Kidney (tissue), 14 donors: ENCODE measurements around the gene SLC25A12. TPM values are rescaled to one million over a fixed set of nuclear protein-coding genes. Genes with fewer than 3 reads are reported as not detected.

Source experiments
- DNase-seq, 5 donors: peaks; one replicate each; pipeline ENCODE4 v3.0.0-alpha.2; 2013 to 2020
- FAIRE-seq: peaks from 2 replicates; lab custom pipeline; 2012; peaks lifted over from hg19 to GRCh38; lab: Jason Lieb, UNC
- H3K27ac ChIP-seq, 2 donors: one replicate each; pipeline ENCODE4 v1.7.0; 2013; ENCODE audit warnings: low read depth in 2 of 2, low read length in 2 of 2, inconsistent platforms in 1 of 2
- H3K27me3 ChIP-seq: one replicate; pipeline ENCODE4 v1.7.1; 2013; ENCODE audit warnings: low read length, inconsistent platforms; ENCODE audit not compliant: control insufficient read depth, insufficient read depth
- H3K36me3 ChIP-seq, 3 donors: one replicate each; pipeline versions ENCODE4 v1.7.0 to v1.7.1; 2013; ENCODE audit warnings: low read length in 3 of 3, control low read depth in 1 of 3, inconsistent platforms in 1 of 3; ENCODE audit not compliant: insufficient read depth in 3 of 3, control insufficient read depth in 2 of 3
- H3K4me1 ChIP-seq, 3 donors: one replicate each; pipeline versions ENCODE4 v1.7.0 to v1.7.1; 2013; ENCODE audit warnings: low read length in 3 of 3, inconsistent platforms in 1 of 3, low read depth in 1 of 3; ENCODE audit not compliant: control insufficient read depth in 2 of 3, insufficient read depth in 2 of 3
- H3K4me3 ChIP-seq, 3 donors: one replicate each; pipeline versions ENCODE4 v1.7.0 to v1.8.1; 2013; ENCODE audit warnings: low read length in 3 of 3, control low read depth in 1 of 3, inconsistent platforms in 1 of 3
- H3K9ac ChIP-seq, 3 donors: one replicate each; pipeline versions ENCODE4 v1.7.0 to v1.7.1; 2013; ENCODE audit warnings: low read length in 3 of 3, control low read depth in 1 of 3, inconsistent platforms in 1 of 3
- H3K9me3 ChIP-seq, 3 donors: one replicate each; pipeline versions ENCODE4 v1.7.0 to v1.7.1; 2013; ENCODE audit warnings: low read length in 3 of 3, control low read depth in 1 of 3, inconsistent platforms in 1 of 3; ENCODE audit not compliant: control insufficient read depth in 2 of 3, insufficient read depth in 1 of 3
- intact Hi-C: fragments of 100-400 bp; cut with DNase I; formaldehyde crosslinking; loops from one replicate; pipeline ENCODE4 v1.11.1; 2022
- polyA plus RNA-seq: library from polyadenylated mRNA; stranded (reverse); fragments of 350-450 nt; fragmentation: Illumina TruSeq; extraction: RNeasy Lipid Tissue Mini Kit (QIAGEN cat#74804); gene quantifications from one replicate; pipeline ENCODE4 v1.2.3, GENCODE V29; 2014; ENCODE audit warnings: low read depth, low replicate concordance; ENCODE audit not compliant: insufficient read depth
- total RNA-seq: library from RNA; stranded (reverse); fragmentation: NEBNext Ultra II Directional; extraction: Animal tissue kit (Norgen Biotek cat#: 25700); gene quantifications from one replicate; pipeline ENCODE4 v1.2.1, GENCODE V29; 2021
- TF ChIP-seq, protein P1 (sequence below): IDR thresholded peaks from 3 replicates; pipeline ENCODE4 v1.5.1; 2012; ENCODE audit warnings: mild to moderate bottlenecking, moderate library complexity, borderline replicate concordance; ENCODE audit not compliant: insufficient read depth; ENCODE audit errors: extremely low read depth
- donor health status: control.
- donor health status: control.
- donor health status: control.
- donor health status: control.
- donor health status: control.
- donor health status: DM: yes; HTN: yes; CAD: no.
- donor health status: Normal renal cell carcinoma (clear cell type).

The SLC25A12 gene
- total and polyA plus RNA-seq, 2 donors from 2014 or later = 21.8 to 24.8 TPM

DNA sequence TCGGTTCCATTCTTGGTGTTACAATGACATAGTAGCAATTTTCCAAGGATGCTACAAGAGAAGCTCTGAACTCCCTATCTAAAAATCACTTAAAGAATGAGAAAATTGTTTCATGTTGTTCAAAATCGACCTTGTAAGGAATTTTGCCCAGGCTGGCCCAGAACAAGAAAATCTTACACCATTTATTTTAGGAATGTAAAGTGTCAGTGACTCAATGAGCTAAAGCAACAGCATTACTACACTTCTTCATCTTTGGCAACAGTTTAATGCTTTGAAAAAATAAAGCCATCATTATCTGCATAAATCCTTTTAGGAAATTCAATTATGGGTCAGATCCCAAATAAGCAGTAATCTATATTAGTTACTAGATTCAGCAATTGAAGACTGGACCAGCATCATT lies 38.6 kb downstream of the SLC25A12 start:
- TF ChIP-seq, protein P1, sequence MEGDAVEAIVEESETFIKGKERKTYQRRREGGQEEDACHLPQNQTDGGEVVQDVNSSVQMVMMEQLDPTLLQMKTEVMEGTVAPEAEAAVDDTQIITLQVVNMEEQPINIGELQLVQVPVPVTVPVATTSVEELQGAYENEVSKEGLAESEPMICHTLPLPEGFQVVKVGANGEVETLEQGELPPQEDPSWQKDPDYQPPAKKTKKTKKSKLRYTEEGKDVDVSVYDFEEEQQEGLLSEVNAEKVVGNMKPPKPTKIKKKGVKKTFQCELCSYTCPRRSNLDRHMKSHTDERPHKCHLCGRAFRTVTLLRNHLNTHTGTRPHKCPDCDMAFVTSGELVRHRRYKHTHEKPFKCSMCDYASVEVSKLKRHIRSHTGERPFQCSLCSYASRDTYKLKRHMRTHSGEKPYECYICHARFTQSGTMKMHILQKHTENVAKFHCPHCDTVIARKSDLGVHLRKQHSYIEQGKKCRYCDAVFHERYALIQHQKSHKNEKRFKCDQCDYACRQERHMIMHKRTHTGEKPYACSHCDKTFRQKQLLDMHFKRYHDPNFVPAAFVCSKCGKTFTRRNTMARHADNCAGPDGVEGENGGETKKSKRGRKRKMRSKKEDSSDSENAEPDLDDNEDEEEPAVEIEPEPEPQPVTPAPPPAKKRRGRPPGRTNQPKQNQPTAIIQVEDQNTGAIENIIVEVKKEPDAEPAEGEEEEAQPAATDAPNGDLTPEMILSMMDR = no peak
- intact Hi-C loops = no loop called here
- no peaks in the 10 kb centered on the region for H3K27me3 ChIP-seq
- H3K36me3 ChIP-seq = peaks cover 0 to 5% (median 0%) of the 10 kb centered on the region in 3 donors
- H3K4me3 ChIP-seq = no peak overlapping the region
- H3K27ac ChIP-seq = no peak overlapping the region
- DNase-seq (no peak), FAIRE-seq (no peak)
- H3K9me3 ChIP-seq = no peaks in the 10 kb centered on the region
- H3K4me1 ChIP-seq = no peaks in the 10 kb centered on the region
- H3K9ac ChIP-seq = no peak overlapping the region

DNA sequence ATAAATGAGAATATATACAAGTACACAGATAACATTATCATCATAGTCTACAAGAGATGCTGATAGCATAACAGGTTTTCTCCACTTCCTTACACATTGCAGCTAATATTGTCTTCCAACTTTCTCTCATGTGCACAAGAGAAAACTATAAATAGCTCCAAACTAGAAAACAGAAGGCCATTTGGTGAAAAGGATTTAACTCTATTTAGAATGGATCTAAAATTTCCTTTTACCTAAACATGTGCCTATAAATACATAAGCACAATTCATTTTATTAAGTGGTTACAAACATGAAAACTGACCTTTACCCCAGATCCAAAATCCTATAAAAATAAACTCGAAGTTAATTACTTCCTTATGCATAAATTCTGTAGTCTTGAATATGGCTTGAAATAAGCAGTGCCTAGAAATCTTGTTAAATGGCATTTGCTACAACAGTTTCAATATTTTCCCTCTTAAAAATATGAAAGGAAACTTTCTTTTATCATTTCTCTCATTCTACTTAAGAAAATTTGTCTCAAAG lies 41.6 kb downstream of the SLC25A12 start:
- no peak overlapping the region for H3K4me3 ChIP-seq
- H3K27ac ChIP-seq = no peak overlapping the region
- no peak for FAIRE-seq
- H3K9ac ChIP-seq = no peak overlapping the region
- no peaks in the 10 kb centered on the region for H3K9me3 ChIP-seq
- H3K27me3 ChIP-seq = no peaks in the 10 kb centered on the region
- peaks cover 0 to 5% (median 0%) of the 10 kb centered on the region in 3 donors for H3K36me3 ChIP-seq
- TF ChIP-seq, protein P1 = no peak
- DNase-seq = peak in 1 of 5 donors; percentile 0
- no peaks in the 10 kb centered on the region for H3K4me1 ChIP-seq
- intact Hi-C loops = no loop called here

DNA sequence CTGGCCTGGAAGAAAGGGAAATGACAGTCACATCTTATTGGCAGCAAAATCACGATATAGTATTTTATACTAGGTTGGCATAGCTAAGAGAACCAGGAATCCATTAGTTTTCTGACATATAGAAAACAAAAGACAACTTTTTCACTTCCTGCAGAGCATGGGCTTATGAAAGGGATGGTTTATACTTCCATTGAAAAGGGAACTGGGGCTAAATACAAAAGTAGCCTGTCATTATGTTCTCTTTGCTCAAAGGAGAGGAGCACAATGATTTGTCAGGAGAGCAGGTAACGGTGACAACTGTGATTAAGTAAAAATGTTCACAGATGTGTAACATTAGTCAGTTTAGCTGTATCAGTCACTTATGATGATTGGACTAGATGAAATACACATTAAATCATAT lies 46.4 kb downstream of the SLC25A12 start:
- no peak overlapping the region for H3K27ac ChIP-seq
- no peaks in the 10 kb centered on the region for H3K4me1 ChIP-seq
- H3K9me3 ChIP-seq = no peaks in the 10 kb centered on the region
- no peak overlapping the region for H3K4me3 ChIP-seq
- intact Hi-C loops = no loop called here
- H3K36me3 ChIP-seq = peaks cover 0 to 3% (median 0%) of the 10 kb centered on the region in 3 donors
- no peak for FAIRE-seq
- no peaks in the 10 kb centered on the region for H3K27me3 ChIP-seq
- no peak for DNase-seq
- TF ChIP-seq, protein P1 = no peak
- H3K9ac ChIP-seq = no peak overlapping the region

DNA sequence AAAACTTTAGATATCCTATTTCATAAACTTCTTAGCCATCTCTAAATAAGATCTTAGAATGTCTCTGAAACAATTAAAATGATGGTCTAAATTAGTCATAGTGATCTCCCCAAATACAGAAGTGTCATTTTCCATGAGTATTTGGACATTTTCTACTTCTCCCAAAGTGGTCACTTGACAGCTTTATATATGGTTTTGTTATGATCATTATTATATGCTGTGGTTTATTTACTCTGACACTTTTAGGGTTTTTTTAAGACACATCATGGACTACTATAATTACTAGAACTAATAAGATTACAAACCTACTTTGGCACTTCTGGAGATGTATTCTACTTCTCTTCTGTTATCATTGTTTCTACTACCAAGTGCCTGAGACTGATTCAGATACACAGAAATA lies 47.1 kb downstream of the SLC25A12 start:
- H3K4me3 ChIP-seq = no peak overlapping the region
- H3K27ac ChIP-seq = no peak overlapping the region
- H3K27me3 ChIP-seq = no peaks in the 10 kb centered on the region
- H3K36me3 ChIP-seq = peaks cover 0 to 3% (median 0%) of the 10 kb centered on the region in 3 donors
- no peak for DNase-seq
- no peaks in the 10 kb centered on the region for H3K4me1 ChIP-seq
- TF ChIP-seq, protein P1 = no peak
- no peak for FAIRE-seq
- intact Hi-C loops = no loop called here
- H3K9me3 ChIP-seq = no peaks in the 10 kb centered on the region
- H3K9ac ChIP-seq = no peak overlapping the region
